GM21367 (cell line): ENCODE results near the gene CXCR3.
"Not testable (repeated sequence)": the region's sequence is repeated elsewhere in the genome, so short reads cannot be mapped to it uniquely, and the experiment has no call there.

ENCODE experiments used
- ATAC-seq: cut with Tn5 transposase; IDR thresholded peaks from one replicate; pipeline ENCODE4 v1.9.1; 2021; ENCODE audit not compliant: unreplicated experiment

CXCR3 gene

DNA sequence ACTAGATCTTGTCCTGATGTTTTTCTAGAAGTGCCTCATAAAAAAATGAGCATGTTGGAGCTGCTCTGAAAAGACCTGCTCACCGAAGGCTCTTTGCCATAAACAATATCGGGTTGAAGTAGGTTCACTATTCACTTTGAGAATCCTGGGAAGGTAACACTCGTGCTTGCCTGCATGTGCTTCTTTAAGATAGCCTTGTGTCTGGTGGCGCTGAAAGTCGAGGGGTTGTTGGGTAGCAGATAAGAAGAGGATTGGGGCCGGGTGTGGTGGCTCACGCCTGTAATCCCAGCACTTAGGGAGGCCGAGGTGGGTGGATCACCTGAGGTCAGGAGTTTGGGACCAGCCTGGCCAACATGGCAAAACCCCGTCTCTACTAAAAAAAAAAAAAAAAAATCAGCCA, 6.6 kb downstream of the CXCR3 start:
- not testable (repeated sequence) for ATAC-seq

DNA sequence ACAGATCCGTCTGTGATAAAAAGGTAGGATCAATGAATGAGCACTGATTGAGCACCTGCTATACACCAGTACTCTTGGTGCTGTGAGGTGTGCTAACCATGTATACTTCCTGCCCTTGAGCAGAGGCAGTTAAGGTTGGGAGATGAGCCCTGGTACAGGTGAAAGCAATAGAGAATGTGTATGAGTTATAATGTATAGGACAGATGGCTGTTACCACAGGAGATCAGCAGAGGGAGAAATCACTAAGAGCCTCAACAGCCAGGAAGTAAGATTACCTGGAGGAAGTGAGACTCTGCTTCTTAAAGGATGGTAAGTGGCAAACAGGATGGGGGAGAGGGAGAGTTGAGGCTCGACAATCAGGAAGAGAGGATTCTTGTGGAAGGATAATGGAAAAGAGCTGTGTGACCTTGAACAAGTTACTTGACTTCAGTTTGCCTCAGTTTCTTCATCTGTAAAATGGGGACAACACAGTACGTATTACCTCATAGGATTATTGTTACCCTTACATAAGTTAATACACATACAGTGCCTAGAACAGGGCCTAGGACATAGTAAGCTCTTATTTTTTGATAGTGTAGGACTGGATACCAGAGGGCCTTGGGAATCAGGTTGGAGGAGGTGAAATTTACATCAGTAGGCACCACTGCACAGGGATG, 9.1 kb downstream of the CXCR3 start:
- no peak for ATAC-seq

DNA sequence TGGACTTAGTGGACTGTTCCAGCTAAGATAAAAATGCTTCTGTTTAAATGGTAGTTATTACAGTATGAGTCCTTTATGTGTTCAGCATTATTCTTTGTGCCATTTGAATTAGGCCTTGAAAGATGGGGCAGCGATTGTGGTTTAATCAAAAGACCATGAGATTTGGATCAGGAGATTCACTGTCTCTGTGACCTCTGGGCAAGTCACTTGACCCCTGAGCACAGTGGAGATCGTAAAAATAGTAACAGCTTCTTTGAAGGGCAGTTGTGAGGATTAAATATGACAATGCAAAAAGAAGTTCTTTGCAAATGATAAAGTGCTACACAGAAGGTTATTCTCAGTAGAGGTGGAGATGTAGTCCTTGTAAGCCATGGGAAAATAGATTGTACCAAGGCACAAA, 10.8 kb downstream of the CXCR3 start:
- no peak for ATAC-seq

DNA sequence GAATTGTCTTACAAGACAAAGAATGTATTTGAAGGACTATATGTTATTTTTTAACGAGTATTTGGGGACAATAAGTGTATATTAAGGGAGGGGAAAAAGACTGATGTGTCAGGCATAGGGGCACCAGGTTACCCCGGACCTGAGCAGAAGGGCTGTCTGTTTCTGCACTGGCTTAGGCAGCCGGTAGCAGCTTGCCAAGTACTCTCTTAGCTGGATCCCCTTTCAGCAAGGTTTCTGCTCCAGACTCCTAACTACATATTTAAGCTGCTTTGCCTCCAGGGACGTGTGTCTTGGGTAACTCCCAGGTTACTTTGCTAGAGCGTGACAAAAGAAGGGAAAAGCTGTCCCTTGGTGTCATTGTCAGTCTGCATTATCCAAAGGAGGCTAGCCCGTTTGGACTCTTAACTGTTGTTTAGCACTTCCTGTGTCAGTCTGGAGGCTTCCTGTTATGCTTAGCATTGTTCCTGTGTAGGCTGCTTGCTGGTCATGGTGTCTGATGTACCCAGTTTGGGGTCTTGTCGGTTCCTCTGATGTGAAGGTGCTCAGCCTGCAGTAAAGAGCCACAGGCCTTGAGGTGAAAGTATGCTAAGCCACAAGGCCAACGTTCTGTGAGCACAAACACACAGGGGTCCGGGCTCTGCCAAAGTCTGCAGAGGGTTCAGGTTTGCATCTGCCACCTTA, 11.6 kb downstream of the CXCR3 start:
- no peak for ATAC-seq

DNA sequence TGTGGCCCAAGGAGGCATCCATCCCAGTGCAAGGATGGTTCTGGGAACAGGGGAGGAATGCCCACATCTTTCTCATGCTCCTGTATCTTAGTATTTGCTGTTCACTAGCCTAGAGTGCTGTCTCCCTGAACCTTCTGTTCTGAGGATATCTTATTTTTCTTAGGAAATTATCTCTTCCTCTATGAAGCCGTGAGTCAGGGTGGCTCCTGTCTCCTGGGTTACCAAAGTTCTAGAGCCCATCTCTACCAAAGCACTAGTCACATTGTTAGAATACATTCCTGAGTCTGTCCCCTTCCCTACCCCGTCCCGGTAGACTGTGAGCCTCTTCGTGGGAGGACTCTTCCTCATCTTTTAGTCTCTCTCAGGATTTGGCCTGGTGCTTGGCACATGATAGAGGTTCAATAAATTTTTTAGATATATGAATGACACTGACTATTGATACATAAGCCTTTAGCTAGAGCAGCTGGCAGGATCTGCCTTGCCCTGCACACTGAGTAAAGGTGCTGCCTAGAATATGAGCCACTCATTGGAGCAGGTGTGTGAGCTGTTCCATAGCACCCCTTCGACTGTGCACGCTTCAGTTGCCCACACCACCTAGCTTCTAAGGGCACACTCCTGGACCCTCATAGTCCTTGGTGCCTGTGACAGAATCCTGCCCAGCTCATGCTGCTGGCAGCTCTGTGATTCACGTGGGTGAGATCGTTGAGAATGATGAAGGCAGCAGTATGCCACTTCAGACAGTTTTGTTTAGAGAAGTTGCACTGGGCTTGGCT, 13.3 kb downstream of the CXCR3 start:
- ATAC-seq: no peak

DNA sequence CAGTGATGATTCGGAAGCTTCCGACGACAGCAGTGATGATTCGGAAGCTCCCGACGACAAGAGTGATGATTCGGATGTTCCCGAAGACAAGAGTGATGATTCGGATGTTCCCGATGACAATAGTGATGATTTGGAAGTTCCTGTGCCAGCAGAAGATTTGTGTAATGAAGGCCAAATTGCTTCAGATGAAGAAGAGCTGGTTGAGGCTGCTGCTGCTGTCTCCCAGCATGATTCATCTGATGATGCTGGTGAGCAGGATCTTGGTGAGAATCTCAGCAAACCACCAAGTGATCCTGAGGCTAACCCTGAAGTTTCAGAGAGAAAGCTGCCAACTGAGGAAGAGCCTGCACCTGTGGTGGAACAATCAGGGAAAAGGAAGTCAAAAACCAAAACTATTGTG, 14.2 kb downstream of the CXCR3 start:
- ATAC-seq: no peak

DNA sequence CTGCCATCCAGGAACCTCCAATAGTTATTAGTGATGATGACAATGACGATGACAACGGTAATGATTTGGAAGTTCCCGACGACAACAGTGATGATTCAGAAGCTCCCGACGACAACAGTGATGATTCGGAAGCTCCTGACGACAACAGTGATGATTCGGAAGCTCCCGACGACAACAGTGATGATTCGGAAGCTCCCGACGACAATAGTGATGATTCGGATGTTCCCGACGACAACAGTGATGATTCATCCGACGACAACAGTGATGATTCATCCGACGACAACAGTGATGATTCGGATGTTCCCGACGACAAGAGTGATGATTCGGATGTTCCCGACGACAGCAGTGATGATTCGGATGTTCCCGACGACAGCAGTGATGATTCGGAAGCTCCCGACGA, 14.7 kb downstream of the CXCR3 start:
- ATAC-seq: no peak

DNA sequence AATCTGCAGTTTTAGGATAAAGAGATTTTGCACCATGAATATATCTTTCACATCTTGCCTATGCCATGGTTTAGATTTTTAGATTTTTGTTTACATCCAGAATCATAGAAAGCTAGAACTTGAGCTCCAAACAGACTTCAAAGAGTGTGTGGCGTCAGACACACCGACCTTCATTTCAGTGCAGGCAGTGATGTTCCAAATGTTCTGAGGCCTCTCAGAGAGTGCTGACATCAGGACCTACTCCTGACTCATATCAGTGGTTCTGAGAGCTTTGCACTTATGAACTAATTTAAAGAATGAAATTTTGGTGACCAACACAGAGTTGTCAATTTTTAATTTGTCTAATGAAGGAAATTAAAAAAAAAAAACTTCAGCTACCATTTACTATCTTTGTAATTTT, 18.3 kb downstream of the CXCR3 start:
- ATAC-seq: no peak

DNA sequence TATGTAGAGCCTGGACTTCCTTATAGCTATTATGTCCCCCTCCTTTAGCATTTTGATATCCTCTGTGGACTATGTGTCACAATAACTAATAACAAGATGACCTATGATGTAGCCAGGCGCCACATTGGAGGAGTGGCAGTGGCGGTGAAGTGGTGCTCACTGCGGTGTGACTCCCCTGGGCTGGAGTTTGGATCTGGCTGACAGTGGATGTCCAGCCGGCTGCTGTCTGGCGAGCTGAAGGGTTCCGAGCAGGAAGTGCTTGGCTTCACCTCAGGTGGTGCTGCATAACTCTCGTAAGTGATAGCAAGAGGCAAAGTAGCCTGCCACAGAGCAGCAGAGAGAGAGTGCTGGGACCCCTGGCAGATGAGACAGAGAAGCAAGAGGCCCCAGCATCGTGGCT, 25.1 kb downstream of the CXCR3 start:
- ATAC-seq: not testable (repeated sequence)

DNA sequence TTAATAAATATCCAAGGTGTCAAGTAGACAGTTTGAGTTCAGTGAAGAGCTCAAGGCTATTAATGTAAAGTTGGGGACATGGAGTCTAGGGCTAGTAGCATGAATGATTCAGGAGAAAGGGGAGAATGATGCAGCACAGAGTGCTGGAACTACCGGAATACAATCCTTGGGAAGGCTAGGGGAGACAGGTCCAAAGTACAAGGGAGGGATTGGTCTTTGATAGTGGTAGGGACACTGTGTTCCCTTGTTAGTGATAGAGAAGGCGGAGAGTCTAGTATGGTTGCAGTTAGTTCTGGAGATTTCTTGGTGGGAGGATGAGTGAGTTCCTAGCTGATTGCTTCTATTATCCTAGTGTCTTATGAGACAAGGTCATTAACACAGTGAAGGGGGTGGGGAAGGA, 31.4 kb downstream of the CXCR3 start:
- ATAC-seq: no peak

DNA sequence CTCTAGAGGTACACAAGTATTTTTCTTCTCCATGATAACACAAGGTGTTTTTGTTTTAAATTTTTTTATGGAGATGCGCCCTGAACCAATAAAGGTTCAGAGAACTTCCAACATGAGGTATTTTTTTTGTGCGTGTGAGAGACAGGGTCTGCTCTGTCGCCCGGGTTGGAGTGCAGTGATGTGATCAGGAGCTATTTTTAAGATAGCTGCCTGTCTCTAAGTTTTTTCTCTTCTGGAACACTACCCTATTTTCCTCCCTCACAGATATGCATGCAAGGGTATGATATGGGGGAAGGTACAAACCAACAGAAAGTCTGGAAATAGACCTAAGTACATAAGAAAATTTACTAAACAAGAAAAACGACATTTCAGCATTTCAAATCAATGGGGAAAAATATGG, 37.1 kb downstream of the CXCR3 start:
- no peak for ATAC-seq

DNA sequence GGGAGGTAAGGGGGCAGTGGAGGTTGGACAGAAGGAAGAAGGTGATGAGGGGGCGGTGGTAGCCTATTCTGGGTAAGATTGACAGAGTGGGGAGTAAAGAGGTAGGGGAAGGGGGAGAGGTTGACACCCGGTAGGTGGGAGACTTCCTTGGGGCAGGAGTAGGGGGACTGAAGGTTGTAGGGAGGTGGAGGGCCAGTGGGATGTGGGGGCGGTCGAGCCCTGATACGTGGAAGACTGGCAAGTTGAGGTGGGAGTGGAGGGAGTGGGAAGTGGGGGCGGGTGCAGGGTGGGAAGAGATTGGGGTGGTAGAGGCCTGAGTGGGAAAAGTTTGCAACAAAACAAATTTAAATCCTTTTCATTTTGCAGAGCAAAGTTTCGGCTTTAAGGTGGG, 38.3 kb downstream of the CXCR3 start:
- no peak for ATAC-seq

DNA sequence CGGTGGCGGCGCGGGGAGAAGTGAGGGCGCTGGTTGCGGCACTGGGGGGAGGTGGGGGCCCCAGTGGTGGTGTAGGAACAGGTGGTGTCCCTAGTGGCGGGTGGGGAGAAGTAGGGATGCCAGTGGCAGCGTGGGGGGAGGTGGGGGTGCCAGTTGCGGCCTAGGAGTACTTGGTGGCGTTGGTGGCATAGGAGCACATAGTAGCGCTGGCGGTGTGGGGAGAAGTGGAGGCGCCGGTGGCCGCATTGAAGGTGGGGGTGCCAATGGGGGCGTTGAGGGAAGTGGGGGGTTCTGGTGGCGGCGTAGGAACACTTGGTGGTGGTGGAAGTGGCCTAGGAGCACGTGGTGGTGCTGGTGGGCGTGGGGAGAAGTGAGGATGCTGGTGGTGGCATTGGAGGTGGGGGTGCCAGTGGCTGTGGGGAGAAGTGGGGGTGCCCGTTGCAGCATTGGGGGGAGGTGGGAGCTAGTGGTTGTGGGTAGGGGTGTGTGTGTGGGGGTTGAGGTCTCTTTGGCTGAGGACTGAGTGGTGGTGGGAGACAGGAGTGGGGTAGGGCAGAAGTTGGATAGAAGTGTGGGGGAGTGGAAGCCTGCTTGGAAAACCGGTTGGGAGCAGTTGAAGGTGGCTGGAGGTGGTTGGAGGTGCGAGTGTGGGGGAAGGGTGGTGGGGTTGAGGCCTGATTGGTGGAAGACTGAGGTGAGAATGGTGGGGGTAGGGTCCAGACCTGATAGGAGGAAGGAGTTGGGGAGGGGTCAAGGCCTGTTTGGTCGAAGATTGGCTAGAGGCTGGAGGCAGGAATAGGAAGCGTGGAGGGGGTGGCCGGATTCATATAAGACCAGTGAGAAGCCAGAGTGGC, 38.9 kb downstream of the CXCR3 start:
- no peak for ATAC-seq

DNA sequence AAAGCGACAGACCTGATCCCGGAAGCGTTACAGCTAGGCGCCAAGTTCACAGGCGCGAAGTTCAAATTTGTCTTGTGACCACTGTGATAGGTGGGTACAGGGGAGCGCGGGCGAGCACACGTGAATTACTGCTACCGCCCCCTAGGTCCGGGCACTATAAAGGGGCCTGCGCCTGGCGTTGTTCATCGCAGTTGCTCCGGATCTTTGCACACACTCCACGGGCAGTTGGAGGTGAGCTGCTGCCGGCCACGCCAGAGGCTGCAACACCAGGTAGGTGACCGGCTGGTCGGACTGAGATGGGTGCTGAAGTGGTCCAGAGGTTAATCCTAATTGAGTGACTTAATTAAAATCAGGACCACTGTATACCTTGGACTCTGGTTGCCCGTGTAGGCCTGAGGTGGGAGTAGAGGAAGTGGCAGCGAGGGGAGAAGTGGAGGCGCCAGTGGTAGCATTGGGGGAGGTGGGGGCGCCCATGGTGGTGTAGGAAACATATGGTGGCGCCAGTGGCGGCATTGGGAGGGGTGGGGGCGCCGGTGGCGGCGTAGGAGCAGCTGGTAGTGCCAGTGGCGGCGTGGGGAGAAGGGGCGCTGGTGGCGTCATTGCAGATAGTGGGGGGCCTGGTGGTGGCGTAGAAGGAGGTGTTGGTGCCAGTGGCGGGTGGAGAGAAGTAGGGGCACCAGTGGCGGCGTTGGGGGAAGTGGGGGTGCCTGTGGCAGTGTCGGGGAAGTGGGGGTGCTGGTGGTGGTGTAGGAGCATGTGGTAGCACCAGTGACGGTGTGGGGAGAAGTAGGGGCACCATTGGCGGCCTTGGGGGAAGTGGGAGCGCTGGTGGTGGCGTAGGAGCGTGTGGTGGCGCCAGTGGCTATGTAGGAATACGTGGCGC, 39.8 kb downstream of the CXCR3 start, which contains the start of gene GCNA:
Gene GCNA (plus strand): TSS at position 185 of the 883 bp plus-strand sequence. CDS start 2,385 bp downstream, outside the sequence.
- ATAC-seq: no peak

DNA sequence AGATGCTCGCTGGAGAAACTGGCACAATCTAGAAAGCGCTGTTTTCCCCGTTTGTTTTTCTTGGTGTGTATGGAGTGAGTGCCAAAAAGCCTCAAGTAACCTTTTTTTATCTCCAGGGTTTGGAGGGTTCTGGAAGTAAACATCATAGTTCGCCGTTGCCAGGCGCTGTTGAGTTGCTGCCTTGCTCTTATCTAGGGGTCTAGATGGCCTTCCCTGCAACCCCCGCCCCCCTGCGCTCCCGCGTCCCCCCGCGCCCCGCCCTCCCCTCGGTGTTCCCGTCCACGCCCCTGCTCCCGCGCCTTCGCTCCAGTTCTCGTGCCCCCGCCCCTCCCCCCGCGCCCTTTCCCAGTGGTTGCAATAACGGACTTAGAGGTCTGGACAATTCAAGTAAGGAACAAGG, 40.6 kb downstream of the CXCR3 start:
- ATAC-seq: no peak

DNA sequence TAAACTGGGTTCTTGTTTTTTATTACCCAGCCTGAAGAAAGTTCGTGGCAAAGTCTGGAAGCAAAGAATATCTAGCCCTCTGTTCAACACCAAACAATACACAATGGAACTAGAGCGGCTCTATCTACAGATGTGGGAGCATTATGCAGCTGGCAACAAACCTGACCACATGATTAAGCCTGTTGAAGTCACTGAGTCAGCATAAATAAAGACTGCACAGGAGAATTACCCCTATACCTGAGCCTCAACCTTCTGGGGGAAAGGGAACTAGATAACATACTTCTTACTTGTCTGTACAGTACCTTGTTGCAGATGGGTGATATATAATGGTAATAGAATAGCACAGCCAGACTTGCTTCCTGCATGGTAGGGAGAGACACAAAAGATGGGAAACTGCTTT, 44.7 kb downstream of the CXCR3 start:
- no peak for ATAC-seq

DNA sequence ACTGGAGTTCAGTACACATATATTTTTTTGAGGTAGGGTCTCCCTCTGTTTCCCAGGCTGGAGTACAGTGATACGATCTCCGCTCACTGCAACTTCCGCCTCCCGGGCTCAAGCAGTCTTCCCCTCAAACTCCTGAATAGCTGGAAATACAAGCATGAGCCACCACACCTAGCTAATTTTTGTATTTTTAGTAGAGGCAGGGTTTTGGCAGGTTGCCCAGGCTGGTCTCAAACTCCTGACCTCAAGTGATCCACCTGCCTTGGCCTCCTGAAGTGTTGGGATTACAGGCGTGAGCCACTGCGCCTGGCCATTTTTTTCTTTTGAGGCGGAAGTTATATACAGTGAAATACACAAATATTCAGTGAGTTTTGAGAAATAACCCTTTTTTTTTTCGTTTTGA, 46.9 kb downstream of the CXCR3 start:
- ATAC-seq: not testable (repeated sequence)
